Urinary bladder (tissue), 4 donors: ENCODE data around the gene MRPS6. TPM values are rescaled to one million over a fixed set of nuclear protein-coding genes. Genes with fewer than 3 reads are reported as not detected.

ENCODE experiments used
- DNase-seq: peaks from one replicate; pipeline ENCODE4 v3.0.0-alpha.2; 2015; ENCODE audit errors: extremely low spot score
- H3K27ac ChIP-seq: one replicate; pipeline ENCODE4 v1.5.1; 2013; ENCODE audit warnings: low read depth, mild to moderate bottlenecking, moderate library complexity
- H3K36me3 ChIP-seq: one replicate; pipeline ENCODE4 v1.6.1; 2013; ENCODE audit warnings: mild to moderate bottlenecking, moderate library complexity; ENCODE audit not compliant: insufficient read depth
- H3K4me1 ChIP-seq: one replicate; pipeline ENCODE4 v1.6.1; 2013; ENCODE audit warnings: mild to moderate bottlenecking, moderate library complexity; ENCODE audit not compliant: insufficient read depth
- H3K4me3 ChIP-seq: one replicate; pipeline ENCODE4 v1.5.1; 2013; ENCODE audit warnings: low read depth, low read length
- WGBS: extraction: QIAGEN DNeasy Blood & Tissue Kit; methylation state at CpG from one replicate; pipeline ENCODE4 v1.1.7; 2013; 5-methylcytosine and 5-hydroxymethylcytosine counted together
- polyA plus RNA-seq: library from polyadenylated mRNA; stranded (reverse); fragments of 200-250 nt; gene quantifications from one replicate; pipeline ENCODE4 v1.2.3, GENCODE V29; 2013
- total RNA-seq: library from RNA; depleted of rRNA; stranded (reverse); fragments of >200 nt; gene quantifications from one replicate; pipeline ENCODE4 v1.2.3, GENCODE V29; 2014
- donor health status: healthy with polysubstance abuse.
- donor health status: healthy.

The MRPS6 gene
- total and polyA plus RNA-seq, 2 donors: 14.2 to 60.7 TPM

DNA sequence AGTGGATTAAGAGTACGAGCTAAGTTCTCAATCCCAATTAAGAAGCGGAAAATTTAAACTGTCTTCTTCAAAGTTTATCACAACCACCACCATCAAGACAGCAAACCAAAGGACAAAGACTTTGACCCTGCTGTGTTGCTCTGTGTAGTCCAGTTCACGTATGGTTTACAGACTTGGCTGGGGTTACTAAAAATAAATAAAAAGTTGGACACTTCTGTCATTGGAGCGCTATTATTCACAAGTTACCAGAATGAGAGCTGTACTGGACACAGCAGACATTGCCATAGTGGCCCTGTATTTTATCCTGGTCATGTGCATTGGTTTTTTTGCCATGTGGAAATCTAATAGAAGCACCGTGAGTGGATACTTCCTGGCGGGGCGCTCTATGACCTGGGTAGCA lies 21.6 kb downstream of the MRPS6 start:
- Histone ChIP-seq H3K4me3 (no peak overlapping the region), H3K4me1 (no peaks in the 10 kb centered on the region), H3K27ac (no peak overlapping the region), H3K36me3 (no peaks in the 10 kb centered on the region)
- DNase-seq: no peak
- 87% methylated on average over 7 of the region's 7 CpGs for WGBS

DNA sequence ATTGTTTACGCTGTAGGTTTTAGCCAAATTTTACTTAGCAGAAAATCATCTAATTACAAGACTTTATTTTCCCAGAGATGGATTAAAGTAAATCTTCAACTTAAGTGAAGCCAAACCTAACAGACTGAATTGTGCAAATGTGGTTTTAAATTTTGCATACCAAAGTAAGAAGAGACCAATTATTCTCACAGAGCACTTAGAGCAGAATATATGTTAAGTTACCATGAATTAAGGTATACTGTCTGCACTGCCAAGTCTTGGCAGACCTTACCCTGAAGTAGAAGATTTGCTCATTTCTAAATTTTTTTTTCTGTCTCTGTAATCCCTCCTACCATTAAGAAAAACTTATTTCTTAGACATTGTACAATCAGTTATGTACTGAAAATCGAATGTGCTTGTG lies 24.1 kb downstream of the MRPS6 start:
- H3K4me3 ChIP-seq: no peak overlapping the region
- H3K27ac ChIP-seq: no peak overlapping the region
- 93% methylated on average over 2 of the region's 2 CpGs for WGBS
- H3K4me1 ChIP-seq: peaks cover 2% of the 10 kb centered on the region
- no peak for DNase-seq
- H3K36me3 ChIP-seq: no peaks in the 10 kb centered on the region

- Histone ChIP-seq H3K4me3 (no peak overlapping the region), H3K36me3 (no peaks in the 10 kb centered on the region), H3K4me1 (peaks cover 2% of the 10 kb centered on the region), H3K27ac (no peak overlapping the region)
- 93% methylated on average over 2 of the region's 2 CpGs for WGBS
- no peak for DNase-seq
Observed at GRCh38 chr21:34100337-34100736, 27.0 kb downstream of the MRPS6 start.

GRCh38 chr21:34100790-34101189 lies 27.4 kb downstream of the MRPS6 start:
- WGBS: 58% methylated on average over 4 of the region's 4 CpGs
- DNase-seq: no peak
- Histone ChIP-seq H3K27ac (no peak overlapping the region), H3K36me3 (no peaks in the 10 kb centered on the region), H3K4me1 (peaks cover 2% of the 10 kb centered on the region), H3K4me3 (no peak overlapping the region)

- no peak for DNase-seq
- no peak overlapping the region for H3K27ac ChIP-seq
- no peak overlapping the region for H3K4me3 ChIP-seq
- no peaks in the 10 kb centered on the region for H3K4me1 ChIP-seq
- H3K36me3 ChIP-seq: no peaks in the 10 kb centered on the region
Observed at GRCh38 chr21:34105947-34106541, 32.7 kb downstream of the MRPS6 start.

- Histone ChIP-seq H3K4me3 (no peak overlapping the region), H3K36me3 (no peaks in the 10 kb centered on the region), H3K4me1 (peaks cover 2% of the 10 kb centered on the region), H3K27ac (no peak overlapping the region)
- 91% methylated on average over 1 of the region's 1 CpG for WGBS
- DNase-seq: no peak
Observed at GRCh38 chr21:34107606-34108005, 34.2 kb downstream of the MRPS6 start.

GRCh38 chr21:34109075-34109474 lies 35.7 kb downstream of the MRPS6 start:
- H3K36me3 ChIP-seq: peaks cover 2% of the 10 kb centered on the region
- 78% methylated on average over 7 of the region's 7 CpGs for WGBS
- H3K4me3 ChIP-seq: no peak overlapping the region
- no peak overlapping the region for H3K27ac ChIP-seq
- DNase-seq: no peak
- peaks cover 2% of the 10 kb centered on the region for H3K4me1 ChIP-seq

GRCh38 chr21:34110594-34111202 lies 37.3 kb downstream of the MRPS6 start:
- Histone ChIP-seq H3K36me3 (peaks cover 2% of the 10 kb centered on the region), H3K4me3 (no peak overlapping the region), H3K4me1 (peaks cover 2% of the 10 kb centered on the region), H3K27ac (no peak overlapping the region)
- no peak for DNase-seq
- WGBS: 96% methylated on average over 8 of the region's 8 CpGs

- WGBS: 93% methylated on average over 6 of the region's 6 CpGs
Observed at GRCh38 chr21:34112316-34113033, 39.1 kb downstream of the MRPS6 start.

DNA sequence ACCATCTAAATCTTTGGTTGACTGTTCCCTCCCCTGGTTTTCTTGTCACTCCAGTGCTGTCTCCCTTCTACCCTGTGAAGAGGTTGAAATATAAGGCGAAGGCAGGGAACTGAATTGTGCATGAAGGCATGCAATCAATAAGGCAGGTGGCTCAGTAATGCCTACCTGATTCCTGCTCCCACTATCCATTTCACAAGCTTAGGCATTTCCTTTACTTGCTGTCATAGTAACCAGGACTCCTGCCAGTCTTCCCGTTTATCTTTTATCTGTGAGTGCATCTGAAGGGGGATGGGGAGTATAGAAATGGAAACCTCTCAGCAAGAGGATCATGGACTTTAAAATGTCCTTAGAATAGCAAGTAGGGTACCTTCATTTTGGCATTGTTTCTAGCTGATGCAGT lies 40.5 kb downstream of the MRPS6 start:
- WGBS: 55% methylated on average over 2 of the region's 2 CpGs
- H3K36me3 ChIP-seq: peaks cover 2% of the 10 kb centered on the region
- H3K27ac ChIP-seq: no peak overlapping the region
- no peak for DNase-seq
- H3K4me1 ChIP-seq: peaks cover 2% of the 10 kb centered on the region
- H3K4me3 ChIP-seq: no peak overlapping the region

More at GRCh38 chr21:34112316-34113033, 39.1 kb downstream of the MRPS6 start:
- no peak for DNase-seq
- H3K4me3 ChIP-seq: no peak overlapping the region
- H3K36me3 ChIP-seq: peaks cover 2% of the 10 kb centered on the region
- peaks cover 2% of the 10 kb centered on the region for H3K4me1 ChIP-seq
- H3K27ac ChIP-seq: no peak overlapping the region

- Histone ChIP-seq H3K36me3 (peaks cover 2% of the 10 kb centered on the region), H3K4me3 (no peak overlapping the region), H3K4me1 (peaks cover 2% of the 10 kb centered on the region), H3K27ac (no peak overlapping the region)
- 85% methylated on average over 1 of the region's 1 CpG for WGBS
- no peak for DNase-seq
Observed at GRCh38 chr21:34115160-34115559, 41.8 kb downstream of the MRPS6 start.

DNA sequence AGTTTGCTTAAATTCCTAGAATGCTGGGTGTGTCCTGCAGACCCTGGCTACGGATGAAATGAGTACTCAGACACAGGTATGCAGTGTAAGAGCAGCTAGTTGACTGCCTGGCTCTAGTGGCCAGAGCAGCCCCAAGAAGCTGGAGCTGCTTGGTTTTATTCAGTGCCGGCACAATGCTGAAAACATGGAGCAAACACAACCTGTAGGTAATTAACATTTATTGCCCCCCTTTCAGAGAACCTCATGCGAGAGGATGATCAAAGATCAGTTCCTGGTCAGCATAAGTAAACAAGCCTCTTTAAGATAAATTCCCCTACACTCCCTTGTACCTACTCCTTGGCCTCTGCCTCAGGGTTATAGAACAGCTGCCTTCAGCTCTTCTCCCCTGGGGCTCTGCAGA lies 43.2 kb downstream of the MRPS6 start:
- 89% methylated on average over 3 of the region's 3 CpGs for WGBS
- no peak overlapping the region for H3K4me3 ChIP-seq
- no peak overlapping the region for H3K27ac ChIP-seq
- no peak for DNase-seq
- H3K4me1 ChIP-seq: peaks cover under 1% of the 10 kb centered on the region
- H3K36me3 ChIP-seq: peaks cover 2% of the 10 kb centered on the region

DNA sequence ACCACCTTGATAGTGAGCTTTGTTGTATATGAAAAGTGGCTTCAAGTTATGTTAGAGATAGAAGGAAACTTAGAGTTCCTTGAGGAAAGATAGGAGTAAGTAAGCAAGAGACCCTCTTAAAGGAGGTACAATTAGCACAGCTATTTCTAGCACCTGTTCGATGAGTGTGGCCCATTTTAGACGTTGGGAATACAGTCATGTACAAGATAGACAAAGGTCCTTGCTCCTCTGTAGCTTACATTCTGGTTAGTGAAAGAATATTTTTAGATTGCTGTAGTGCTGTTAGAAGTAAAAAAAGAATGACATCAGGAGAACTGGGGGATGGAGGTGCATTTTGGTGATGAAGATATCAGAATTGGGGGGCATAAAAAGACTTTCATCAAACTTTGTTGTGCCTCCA lies 47.5 kb downstream of the MRPS6 start:
- Histone ChIP-seq H3K4me3 (no peak overlapping the region), H3K4me1 (peaks cover 2% of the 10 kb centered on the region), H3K27ac (no peak overlapping the region), H3K36me3 (no peaks in the 10 kb centered on the region)
- WGBS: 84% methylated on average over 2 of the region's 2 CpGs
- DNase-seq: no peak

DNA sequence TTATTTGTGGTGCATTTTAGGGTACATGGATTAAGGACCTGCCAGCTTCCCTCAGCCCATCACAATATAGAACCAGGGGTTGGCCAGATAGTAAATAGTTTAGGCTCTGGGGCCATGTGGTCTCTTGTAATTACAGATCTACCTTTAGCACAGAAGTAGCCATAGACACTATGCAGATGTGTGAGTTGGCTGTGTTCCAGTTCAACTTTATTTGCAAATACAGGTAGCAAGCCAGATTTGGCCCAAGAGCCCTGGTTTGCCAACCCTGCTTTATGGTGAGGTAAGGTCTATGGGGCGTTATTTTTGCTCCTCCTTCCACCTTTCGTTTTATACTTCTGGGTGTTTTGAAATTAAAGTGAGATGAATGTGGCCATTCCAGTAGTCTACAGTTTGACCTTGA lies 48.7 kb downstream of the MRPS6 start:
- H3K4me1 ChIP-seq: peaks cover 2% of the 10 kb centered on the region
- no peaks in the 10 kb centered on the region for H3K36me3 ChIP-seq
- no peak overlapping the region for H3K27ac ChIP-seq
- H3K4me3 ChIP-seq: no peak overlapping the region
- DNase-seq: no peak
- 89% methylated on average over 2 of the region's 2 CpGs for WGBS
